ENCODE results near the gene ARHGAP24.
"Not testable (repeated sequence)": the region's sequence is repeated elsewhere in the genome, so short reads cannot be mapped to it uniquely, and the experiment has no call there.

Gene ARHGAP24

GRCh38 chr4:85910985-85911384, 436.0 kb downstream of the ARHGAP24 start:
- DNase-seq (ENCODE audit: low read depth in 2 of 2), result no peak

- no peak for DNase-seq (ENCODE audit: low read depth in 2 of 2)
These were observed 439.2 kb downstream of the ARHGAP24 start for GRCh38 chr4:85913931-85914694.

DNA sequence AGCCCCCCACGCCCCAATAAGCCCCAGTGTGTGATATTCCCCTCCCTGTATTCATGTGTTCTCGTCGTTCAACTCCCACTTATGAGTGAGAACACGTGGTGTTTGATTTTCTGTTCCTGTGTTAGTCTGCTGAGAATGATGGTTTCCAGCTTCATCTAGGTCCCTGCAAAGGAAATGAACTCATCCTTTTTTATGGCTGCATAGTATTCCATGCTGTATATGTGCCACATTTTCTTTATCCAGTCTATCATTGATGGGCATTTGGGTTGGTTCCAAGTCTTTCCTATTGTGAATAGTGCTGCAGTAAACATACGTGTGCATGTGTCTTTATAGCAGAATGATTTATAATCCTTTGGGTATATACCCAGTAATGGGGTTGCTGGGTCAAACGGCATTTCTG, 440.6 kb downstream of the ARHGAP24 start:
- DNase-seq (ENCODE audit: low read depth in 2 of 2), result not testable (repeated sequence)

- no peak for DNase-seq (ENCODE audit: low read depth in 2 of 2)
These were observed 444.4 kb downstream of the ARHGAP24 start for GRCh38 chr4:85919200-85919887.

DNA sequence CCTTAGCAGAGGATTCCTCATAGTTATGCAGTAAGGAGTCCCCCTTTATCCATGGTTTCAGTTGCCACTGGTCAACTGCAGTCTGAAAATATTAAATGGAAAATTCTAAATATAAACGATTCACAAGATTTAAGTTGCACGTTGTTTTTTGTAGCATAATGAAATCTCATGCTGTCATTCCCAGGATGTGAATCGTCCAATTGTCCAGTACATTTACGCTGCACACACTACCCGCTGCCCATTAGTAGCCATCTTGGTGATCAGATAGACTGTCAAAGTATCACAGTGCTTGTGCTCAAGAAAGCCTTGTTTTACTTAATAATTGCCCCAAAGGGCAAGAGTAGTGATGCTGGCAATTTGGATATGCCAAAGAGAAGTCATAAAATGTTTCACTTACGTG, 450.1 kb downstream of the ARHGAP24 start:
- no peak for DNase-seq (ENCODE audit: low read depth in 2 of 2)

GRCh38 chr4:85928775-85929591, 454.0 kb downstream of the ARHGAP24 start:
- no peak for DNase-seq (ENCODE audit: low read depth in 2 of 2)

GRCh38 chr4:85929961-85930665, 455.2 kb downstream of the ARHGAP24 start:
- no peak for DNase-seq (ENCODE audit: low read depth in 2 of 2)

- no peak for DNase-seq (ENCODE audit: low read depth in 2 of 2)
These were observed 457.7 kb downstream of the ARHGAP24 start for GRCh38 chr4:85932500-85933290.

GRCh38 chr4:85933291-85933640, 458.3 kb downstream of the ARHGAP24 start:
- no peak for DNase-seq (ENCODE audit: low read depth in 2 of 2)

DNA sequence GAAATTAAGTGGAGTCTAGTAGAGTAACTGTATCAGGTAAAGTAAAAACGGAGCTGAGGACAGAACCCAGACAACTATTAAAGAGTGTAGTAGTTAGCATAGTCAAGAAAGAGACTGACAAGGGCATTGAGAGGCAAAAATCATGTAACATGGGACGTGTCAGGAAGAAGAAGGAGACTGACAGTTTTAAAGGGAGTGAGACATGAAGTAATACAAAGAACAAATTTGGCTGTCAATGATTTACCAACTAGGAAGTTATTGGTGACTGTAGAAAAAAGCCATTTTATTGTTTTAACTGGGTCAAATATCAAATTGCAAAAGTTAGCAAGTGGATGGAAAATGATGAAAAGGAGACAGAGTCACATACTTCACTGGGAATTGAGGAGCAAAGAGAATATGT, 462.6 kb downstream of the ARHGAP24 start:
- DNase-seq (ENCODE audit: low read depth in 2 of 2), result no peak

DNA sequence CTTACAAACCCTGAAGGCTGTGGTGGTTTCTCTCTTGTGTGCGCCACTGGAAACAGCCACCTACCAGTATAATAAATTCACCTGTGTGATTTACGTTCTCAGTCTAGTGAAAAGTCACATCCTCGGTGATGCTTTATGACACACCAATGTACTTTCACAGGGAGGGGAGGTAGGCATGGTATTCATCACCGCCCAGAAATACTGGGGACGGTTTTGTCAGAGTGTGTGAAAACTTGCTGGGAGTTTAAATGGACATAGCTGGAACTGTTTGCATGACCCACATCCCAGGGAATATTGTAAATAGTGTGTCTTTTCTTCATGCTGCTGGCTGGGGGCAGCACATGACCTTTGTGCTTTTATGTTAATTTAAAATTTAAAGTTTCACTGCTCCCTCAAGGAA, 463.1 kb downstream of the ARHGAP24 start:
- no peak for DNase-seq (ENCODE audit: low read depth in 2 of 2)

DNA sequence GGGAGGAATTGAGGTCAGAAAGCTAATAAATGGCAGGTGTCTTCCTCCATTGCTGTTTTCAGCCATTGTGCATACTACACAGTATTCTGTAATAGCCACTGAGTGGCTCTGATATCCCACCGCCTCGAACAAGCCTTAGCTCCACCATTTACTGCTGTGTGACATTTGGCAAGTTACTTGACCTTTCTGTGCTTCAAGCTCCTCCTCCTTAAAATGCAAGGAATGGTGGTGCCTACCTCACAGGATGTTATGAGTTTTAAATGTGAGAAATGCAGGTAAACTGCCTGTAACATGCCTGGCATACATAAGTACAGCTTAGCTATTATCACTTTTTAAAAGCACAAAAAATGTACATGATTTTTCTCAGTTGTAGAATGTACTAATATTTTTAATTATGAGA, 464.0 kb downstream of the ARHGAP24 start:
- DNase-seq (ENCODE audit: low read depth in 2 of 2), result no peak

DNA sequence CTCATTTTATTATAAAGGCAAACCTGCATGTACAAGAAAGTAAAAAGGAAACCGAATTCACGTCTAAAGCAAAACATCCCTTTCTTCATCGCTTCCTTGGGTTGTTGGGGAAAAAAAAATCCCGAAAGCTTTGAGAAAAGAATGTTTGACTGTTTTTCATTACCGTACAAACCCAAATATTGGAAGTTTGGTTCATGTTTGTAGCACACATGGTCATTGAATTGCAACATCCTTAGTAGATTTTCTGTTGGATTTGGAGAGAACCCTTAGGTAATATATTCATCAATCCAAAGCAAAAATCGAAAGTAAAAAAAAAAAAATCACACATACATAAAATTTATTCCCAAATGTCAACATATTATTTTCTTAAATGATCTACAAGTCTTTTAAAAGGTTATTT, 464.6 kb downstream of the ARHGAP24 start:
- no peak for DNase-seq (ENCODE audit: low read depth in 2 of 2)

- no peak for DNase-seq (ENCODE audit: low read depth in 2 of 2)
These were observed 465.2 kb downstream of the ARHGAP24 start for GRCh38 chr4:85940151-85940550.

- no peak for DNase-seq (ENCODE audit: low read depth in 2 of 2)
These were observed 467.2 kb downstream of the ARHGAP24 start for GRCh38 chr4:85942107-85942506.

DNA sequence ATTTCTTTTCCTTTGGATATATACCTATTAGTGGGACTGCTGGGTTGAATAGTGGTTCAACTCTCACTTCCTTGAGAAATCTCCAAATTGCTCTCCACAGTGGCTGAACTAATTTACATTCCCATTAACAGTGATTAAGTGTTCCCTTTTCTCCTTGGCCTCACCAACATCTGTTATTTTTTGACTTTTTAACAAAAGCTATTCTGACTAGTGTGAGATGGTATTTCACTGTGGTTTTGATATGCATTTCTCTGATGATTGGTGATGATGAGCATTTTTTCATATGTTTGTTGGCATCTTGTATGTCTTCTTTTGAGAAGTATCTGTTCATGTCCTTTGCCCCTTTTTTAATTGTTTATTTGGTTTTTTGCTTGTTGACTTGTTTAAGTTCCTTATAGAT, 471.9 kb downstream of the ARHGAP24 start:
- no peak for DNase-seq (ENCODE audit: low read depth in 2 of 2)

DNA sequence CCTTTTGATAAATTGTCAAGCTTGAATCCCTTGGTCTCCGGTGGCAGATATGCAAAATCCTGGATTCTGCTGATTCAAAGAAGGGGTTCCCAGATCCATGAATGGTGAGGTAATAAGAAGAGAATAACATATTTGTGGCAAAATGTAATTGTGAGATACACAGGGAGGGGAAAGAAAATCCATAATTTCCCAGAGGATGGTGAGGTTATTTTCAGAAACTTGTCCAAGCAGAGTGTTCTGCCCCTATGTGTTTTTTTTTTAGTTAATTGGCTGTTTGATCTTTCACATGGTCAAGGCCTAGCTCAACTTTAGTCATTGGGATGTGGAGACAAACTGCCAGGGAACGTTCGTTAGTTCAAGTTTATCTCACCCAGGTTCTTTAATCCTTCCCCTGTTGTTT, 476.1 kb downstream of the ARHGAP24 start:
- no peak for DNase-seq (ENCODE audit: low read depth in 2 of 2)

DNA sequence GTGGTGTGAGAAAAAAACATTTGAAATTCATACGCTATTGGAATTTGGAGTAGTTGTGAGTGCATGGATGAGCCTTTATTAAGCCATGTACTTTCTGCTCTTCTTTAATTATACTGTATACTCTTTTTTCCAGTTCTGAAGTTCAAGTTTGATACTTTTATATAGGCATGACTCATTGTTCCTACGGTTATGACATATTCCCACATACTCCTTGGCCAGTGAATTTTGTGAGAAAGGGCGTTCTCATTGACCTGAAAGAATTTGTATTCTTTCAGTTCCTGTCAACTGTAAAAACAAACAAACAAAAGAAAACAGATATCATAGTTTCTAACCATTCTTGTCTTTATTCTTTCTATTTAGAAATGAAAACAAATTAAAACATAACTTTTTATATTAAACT, 477.6 kb downstream of the ARHGAP24 start:
- DNase-seq (ENCODE audit: low read depth in 2 of 2), result no peak

GRCh38 chr4:85952972-85953650, 478.2 kb downstream of the ARHGAP24 start:
- no peak for DNase-seq (ENCODE audit: low read depth in 2 of 2)

- no peak for DNase-seq (ENCODE audit: low read depth in 2 of 2)
These were observed 478.7 kb downstream of the ARHGAP24 start for GRCh38 chr4:85953651-85954018.
